Measurements from ENCODE around the gene HEATR5A.
"Not testable (repeated sequence)": the region's sequence is repeated elsewhere in the genome, so short reads cannot be mapped to it uniquely, and the experiment has no call there.

Gene HEATR5A

DNA sequence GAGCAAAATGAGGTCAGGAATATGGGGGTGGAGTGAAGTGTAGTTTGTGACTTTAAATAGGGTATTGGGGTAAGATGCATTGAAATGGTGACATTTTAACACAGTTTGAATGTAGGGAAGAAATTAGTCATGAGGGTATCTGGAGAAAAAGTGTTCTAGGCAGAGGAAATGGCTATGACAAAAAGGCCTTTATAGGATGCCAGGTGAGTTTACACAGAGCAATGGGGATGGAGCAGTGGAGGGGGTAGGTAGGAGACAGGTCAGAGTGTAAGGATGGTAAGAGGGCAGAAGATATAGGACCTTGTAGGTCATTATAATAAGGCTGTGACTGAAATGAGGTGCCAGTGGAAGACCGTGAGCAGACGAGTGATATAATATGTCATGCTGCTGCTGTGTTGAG is 30.4 kb downstream of the HEATR5A start:
- no peak overlapping the region for H3K4me3 ChIP-seq (ENCODE audit: low read depth, low read length)
- no peak for TF ChIP-seq CTCF (IDR thresholded peaks at IDR 0.05; ENCODE audit: borderline replicate concordance, insufficient read depth, low read depth, low read length)

GRCh38 chr14:31388687-31389413 is 31.5 kb downstream of the HEATR5A start:
- no peak overlapping the region for H3K4me3 ChIP-seq (ENCODE audit: low read depth, low read length)
- TF ChIP-seq CTCF (IDR thresholded peaks at IDR 0.05; ENCODE audit: borderline replicate concordance, insufficient read depth, low read depth, low read length), result no peak

- no peak overlapping the region for H3K4me3 ChIP-seq (ENCODE audit: low read depth, low read length)
- no peak for TF ChIP-seq CTCF (IDR thresholded peaks at IDR 0.05; ENCODE audit: borderline replicate concordance, insufficient read depth, low read depth, low read length)
Measured at GRCh38 chr14:31387091-31387490, 33.3 kb downstream of the HEATR5A start.

GRCh38 chr14:31386271-31386670 is 34.1 kb downstream of the HEATR5A start:
- no peak for TF ChIP-seq CTCF (IDR thresholded peaks at IDR 0.05; ENCODE audit: borderline replicate concordance, insufficient read depth, low read depth, low read length)
- no peak overlapping the region for H3K4me3 ChIP-seq (ENCODE audit: low read depth, low read length)

DNA sequence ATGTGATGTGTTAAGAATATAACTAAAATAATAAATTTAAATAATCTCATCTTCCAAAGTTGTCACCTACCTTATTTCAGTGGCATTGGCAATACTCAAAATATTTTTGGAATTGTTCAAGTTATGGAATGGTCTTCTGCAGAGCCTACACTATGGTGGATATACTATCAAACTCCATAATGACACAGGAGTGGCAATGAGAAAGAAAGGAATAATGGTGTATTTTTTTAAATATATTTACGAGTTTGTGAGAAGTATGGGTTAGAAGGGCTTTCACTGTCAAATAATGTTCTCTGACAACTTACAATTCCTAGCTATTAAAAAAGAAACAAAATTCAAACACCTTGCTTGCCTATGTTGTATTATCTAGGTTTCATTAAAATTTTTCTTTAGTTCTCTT is 38.1 kb downstream of the HEATR5A start:
- H3K4me3 ChIP-seq (ENCODE audit: low read depth, low read length), result no peak overlapping the region
- no peak for TF ChIP-seq CTCF (IDR thresholded peaks at IDR 0.05; ENCODE audit: borderline replicate concordance, insufficient read depth, low read depth, low read length)

DNA sequence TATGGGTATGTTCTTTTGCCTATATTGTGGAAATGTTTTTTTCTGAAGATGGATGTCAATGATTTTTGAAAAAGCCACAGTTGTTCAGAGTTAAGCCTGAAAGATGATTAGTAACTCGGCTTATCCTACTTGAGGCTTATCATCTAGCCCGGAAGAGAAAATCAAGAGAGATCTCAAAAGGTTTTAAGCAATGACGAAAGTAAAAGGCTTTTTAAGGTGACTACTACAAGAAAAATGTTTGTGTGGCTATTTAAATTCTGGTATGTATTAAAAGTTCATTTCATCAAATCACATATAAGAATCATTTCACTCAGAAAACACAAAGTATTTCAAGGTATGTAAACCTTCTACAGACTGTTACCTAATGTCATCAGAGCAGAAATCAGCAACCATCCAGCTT is 40.2 kb downstream of the HEATR5A start:
- no peak overlapping the region for H3K4me3 ChIP-seq (ENCODE audit: low read depth, low read length)
- no peak for TF ChIP-seq CTCF (IDR thresholded peaks at IDR 0.05; ENCODE audit: borderline replicate concordance, insufficient read depth, low read depth, low read length)

DNA sequence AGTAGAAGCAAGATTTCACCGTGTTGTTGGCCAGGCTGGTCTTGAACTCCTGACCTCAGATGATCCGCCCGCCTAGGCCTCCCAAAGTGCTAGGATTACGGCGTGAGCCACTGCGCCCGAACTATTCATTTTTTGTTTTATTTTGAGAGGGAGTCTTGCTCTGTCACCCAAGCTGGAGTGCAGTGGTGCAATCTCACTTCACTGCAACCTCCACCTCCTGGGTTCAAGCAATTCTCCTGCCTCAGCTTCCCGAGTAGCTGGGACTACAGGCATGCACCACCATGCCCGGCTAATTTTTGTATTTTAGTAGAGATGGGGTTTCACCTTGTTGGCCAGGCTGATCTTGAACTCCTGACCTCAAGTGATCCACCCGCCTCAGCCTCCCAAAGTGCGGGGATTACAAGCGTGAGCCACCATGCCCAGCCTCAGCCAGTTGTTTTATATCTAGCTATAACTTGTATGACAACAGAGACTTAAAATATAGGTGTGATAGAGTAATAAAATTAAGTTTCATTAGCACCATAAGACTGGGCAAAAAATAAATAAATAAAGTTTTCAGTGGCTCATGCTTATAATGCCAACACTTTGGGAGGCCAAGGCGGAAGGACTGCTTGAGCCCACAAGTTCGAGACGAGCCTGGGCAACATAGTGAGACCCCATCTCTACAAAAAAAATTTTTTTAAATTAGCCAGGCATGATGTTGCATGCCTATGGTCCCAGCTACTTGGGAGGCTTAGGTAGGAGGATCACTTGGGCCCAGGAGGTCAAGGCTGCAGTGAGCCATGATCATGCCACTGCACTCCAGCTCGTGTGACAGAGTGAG is 41.0 kb downstream of the HEATR5A start:
- H3K4me3 ChIP-seq (ENCODE audit: low read depth, low read length), result not testable (repeated sequence)

All from GM12875 (cell line).